NK-92 (cell line): Measurements from ENCODE around the gene UBN1.
"Not testable (repeated sequence)": the region's sequence is repeated elsewhere in the genome, so short reads cannot be mapped to it uniquely, and the experiment has no call there.

Source experiments
- DNase-seq: peaks from one replicate; lab custom pipeline; 2025; ENCODE audit not compliant: unreplicated experiment; lab: John Stamatoyannopoulos, UW

UBN1 gene

DNA sequence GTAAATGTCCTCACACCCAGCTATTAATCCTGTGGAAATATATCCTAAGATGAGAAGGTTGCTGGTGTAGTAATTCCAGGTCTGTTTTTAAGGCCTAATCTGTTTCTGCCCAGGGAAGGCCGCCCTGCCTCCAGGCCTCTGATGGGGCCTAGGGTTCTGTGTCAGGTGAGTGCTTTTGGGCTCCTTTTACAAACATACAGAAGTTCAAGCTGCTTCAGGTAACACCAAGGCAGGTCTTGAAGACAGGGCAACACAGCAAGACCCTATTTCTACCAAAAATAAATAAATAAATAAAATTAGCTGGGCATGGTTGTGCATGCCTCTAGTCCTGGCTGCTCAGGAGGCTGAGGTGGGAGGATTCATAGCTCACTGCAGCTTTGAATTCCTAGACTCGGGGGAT lies 80.4 kb downstream of the UBN1 start:
- DNase-seq: no peak

- DNase-seq: no peak
Observed at GRCh38 chr16:4928227-4928626, 80.9 kb downstream of the UBN1 start.

- not testable (repeated sequence) for DNase-seq
Observed at GRCh38 chr16:4929619-4930018, 82.3 kb downstream of the UBN1 start.

- no peak for DNase-seq
Observed at GRCh38 chr16:4931381-4931780, 84.1 kb downstream of the UBN1 start.
